ENCODE measurements around the gene PDHB.
A peak's percentile ranks its signal among the peaks of the same experiment; 100 is the strongest.

The PDHB gene

DNA sequence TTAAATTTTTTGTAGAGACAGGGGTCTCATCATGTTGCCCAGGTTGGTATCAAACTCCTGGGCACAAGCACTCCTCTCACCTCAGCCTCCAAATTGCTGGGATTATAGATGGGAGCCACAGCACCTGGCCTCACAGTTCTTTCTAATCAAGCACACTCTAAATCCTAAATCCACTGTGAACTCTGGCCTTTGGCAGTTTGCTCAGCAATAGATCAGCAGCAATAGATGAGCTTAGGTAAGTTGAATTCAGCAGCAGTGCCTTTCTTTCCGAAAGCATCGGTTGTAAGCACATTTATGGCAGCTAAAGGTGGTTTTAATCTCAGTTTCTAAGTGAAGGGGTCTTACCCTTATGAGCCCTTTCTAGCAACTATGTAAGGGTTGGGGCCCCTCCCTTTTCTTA lies 16.6 kb downstream of the PDHB start:
- H3K36me3 ChIP-seq (ENCODE audit: insufficient read depth, low read length), result peaks cover 100% of the 10 kb centered on the region
- no peaks in the 10 kb centered on the region for H3K4me1 ChIP-seq (ENCODE audit: insufficient read depth, low read length, severe bottlenecking)
- H3K4me2 ChIP-seq (ENCODE audit: low read length), result no peak overlapping the region
- no peak overlapping the region for H3K4me3 ChIP-seq (ENCODE audit: low read depth, low read length, poor library complexity, severe bottlenecking)
- H3K79me2 ChIP-seq (ENCODE audit: insufficient read depth, low read length), result no peaks in the 10 kb centered on the region
- H4K20me1 ChIP-seq (ENCODE audit: insufficient read depth, low read length), result no peaks in the 10 kb centered on the region
- H3F3A ChIP-seq (ENCODE audit: insufficient read depth, low read length), result no peaks in the 10 kb centered on the region; the same call in 1 of the 2 replicates
- H3K9me2 ChIP-seq (ENCODE audit: low read depth, low read length), result no peaks in the 10 kb centered on the region
- H3K27me3 ChIP-seq (ENCODE audit: insufficient read depth, low read length), result no peaks in the 10 kb centered on the region
- H3K9me3 ChIP-seq (ENCODE audit: low read length), result no peaks in the 10 kb centered on the region
- no peak overlapping the region for H3K27ac ChIP-seq (ENCODE audit: low read depth, low read length, poor library complexity, severe bottlenecking)
- no peak for TF ChIP-seq CTCF (IDR thresholded peaks at IDR 0.05; ENCODE audit: low read length)
- no peak for TF ChIP-seq EZH2 (IDR thresholded peaks at IDR 0.05; ENCODE audit: borderline replicate concordance, low read length)
- no peak overlapping the region for H2AFZ ChIP-seq (ENCODE audit: low read length)
- H3K9ac ChIP-seq (ENCODE audit: low read length), result no peak overlapping the region

- no peaks in the 10 kb centered on the region for H3K79me2 ChIP-seq (ENCODE audit: insufficient read depth, low read length)
- TF ChIP-seq CTCF (IDR thresholded peaks at IDR 0.05; ENCODE audit: low read length), result no peak
- TF ChIP-seq EZH2 (IDR thresholded peaks at IDR 0.05; ENCODE audit: borderline replicate concordance, low read length), result no peak
Observed at GRCh38 chr3:58416191-58416590, 17.4 kb downstream of the PDHB start.

GRCh38 chr3:58414538-58415197 lies 19.0 kb downstream of the PDHB start:
- no peaks in the 10 kb centered on the region for H3K9me2 ChIP-seq (ENCODE audit: low read depth, low read length)
- TF ChIP-seq EZH2 (IDR thresholded peaks at IDR 0.05; ENCODE audit: borderline replicate concordance, low read length) (no peak), CTCF (IDR thresholded peaks at IDR 0.05; ENCODE audit: low read length) (peak; percentile 69)
- H3K36me3 ChIP-seq (ENCODE audit: insufficient read depth, low read length), result peaks cover 100% of the 10 kb centered on the region
- no peaks in the 10 kb centered on the region for H3K4me1 ChIP-seq (ENCODE audit: insufficient read depth, low read length, severe bottlenecking)
- H4K20me1 ChIP-seq (ENCODE audit: insufficient read depth, low read length), result no peaks in the 10 kb centered on the region
- H2AFZ ChIP-seq (ENCODE audit: low read length), result no peak overlapping the region
- no peaks in the 10 kb centered on the region for H3K27me3 ChIP-seq (ENCODE audit: insufficient read depth, low read length)
- H3F3A ChIP-seq (ENCODE audit: insufficient read depth, low read length), result no peaks in the 10 kb centered on the region; the same call in 1 of the 2 replicates
- no peaks in the 10 kb centered on the region for H3K9me3 ChIP-seq (ENCODE audit: low read length)
- no peaks in the 10 kb centered on the region for H3K79me2 ChIP-seq (ENCODE audit: insufficient read depth, low read length)
- no peak overlapping the region for H3K27ac ChIP-seq (ENCODE audit: low read depth, low read length, poor library complexity, severe bottlenecking)
- no peak overlapping the region for H3K4me3 ChIP-seq (ENCODE audit: low read depth, low read length, poor library complexity, severe bottlenecking)
- H3K4me2 ChIP-seq (ENCODE audit: low read length), result no peak overlapping the region
- no peak overlapping the region for H3K9ac ChIP-seq (ENCODE audit: low read length)

More at GRCh38 chr3:58416191-58416590, 17.4 kb downstream of the PDHB start:
- Histone ChIP-seq H3K9me2 (ENCODE audit: low read depth, low read length) (no peaks in the 10 kb centered on the region), H3K27me3 (ENCODE audit: insufficient read depth, low read length) (no peaks in the 10 kb centered on the region), H2AFZ (ENCODE audit: low read length) (no peak overlapping the region), H3F3A (ENCODE audit: insufficient read depth, low read length) (no peaks in the 10 kb centered on the region; the same call in 1 of the 2 replicates), H3K36me3 (ENCODE audit: insufficient read depth, low read length) (peaks cover 100% of the 10 kb centered on the region), H3K9ac (ENCODE audit: low read length) (no peak overlapping the region), H3K4me3 (ENCODE audit: low read depth, low read length, poor library complexity, severe bottlenecking) (no peak overlapping the region), H3K4me2 (ENCODE audit: low read length) (no peak overlapping the region), H3K9me3 (ENCODE audit: low read length) (no peaks in the 10 kb centered on the region), H4K20me1 (ENCODE audit: insufficient read depth, low read length) (no peaks in the 10 kb centered on the region), H3K4me1 (ENCODE audit: insufficient read depth, low read length, severe bottlenecking) (no peaks in the 10 kb centered on the region), H3K27ac (ENCODE audit: low read depth, low read length, poor library complexity, severe bottlenecking) (no peak overlapping the region)

Data from OCI-LY1 (cell line).